GM10248 (cell line): ENCODE measurements around the gene MRPS26.

Experiments
- CTCF ChIA-PET: fragments of 300-600 bp; sonication (Branson Sonifier 250); formaldehyde crosslinking; extraction: SDS; loops from one replicate; lab custom pipeline; 2021; ENCODE audit warnings: antibody characterized with exemption; lab: Yijun Ruan, JAX
- POLR2A ChIA-PET: fragments of 350-650 bp; sonication (Branson Sonifier 250); formaldehyde crosslinking; extraction: SDS; loops from one replicate; lab custom pipeline; 2020; ENCODE audit warnings: antibody characterized with exemption; lab: Yijun Ruan, JAX
- DNase-seq: peaks from one replicate; pipeline ENCODE4 v3.0.0; 2012; ENCODE audit errors: extremely low spot score
- TF ChIP-seq, protein P1 (sequence below): IDR thresholded peaks from 2 replicates; pipeline ENCODE4 v1.5.1; 2012; ENCODE audit warnings: mild to moderate bottlenecking, low read depth; ENCODE audit errors: extremely low read depth, missing control alignments, control extremely low read depth

MRPS26 gene

DNA sequence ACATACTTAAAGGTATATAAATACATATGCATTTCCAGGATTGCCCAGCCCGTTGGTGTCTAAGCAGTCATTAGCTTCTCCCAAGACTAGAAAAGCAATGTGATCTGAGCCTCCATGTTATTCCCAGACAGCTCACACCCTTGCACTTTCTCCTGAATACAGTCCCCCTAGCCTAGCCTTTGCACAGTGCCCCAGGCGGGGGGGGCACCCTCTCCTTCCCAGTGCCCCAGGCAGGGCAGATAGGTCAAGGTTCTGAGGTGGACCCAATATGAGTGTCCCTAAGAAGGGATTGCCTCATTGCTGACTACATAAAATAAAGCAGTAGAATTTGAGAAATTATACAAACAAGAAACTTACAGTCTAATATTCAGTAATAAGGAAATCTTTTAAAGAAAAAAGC, 17.9 kb upstream of the MRPS26 start:
- ChIA-PET POLR2A (no interaction called here), CTCF (no interaction called here)
- DNase-seq: no peak
- TF ChIP-seq, protein P1, sequence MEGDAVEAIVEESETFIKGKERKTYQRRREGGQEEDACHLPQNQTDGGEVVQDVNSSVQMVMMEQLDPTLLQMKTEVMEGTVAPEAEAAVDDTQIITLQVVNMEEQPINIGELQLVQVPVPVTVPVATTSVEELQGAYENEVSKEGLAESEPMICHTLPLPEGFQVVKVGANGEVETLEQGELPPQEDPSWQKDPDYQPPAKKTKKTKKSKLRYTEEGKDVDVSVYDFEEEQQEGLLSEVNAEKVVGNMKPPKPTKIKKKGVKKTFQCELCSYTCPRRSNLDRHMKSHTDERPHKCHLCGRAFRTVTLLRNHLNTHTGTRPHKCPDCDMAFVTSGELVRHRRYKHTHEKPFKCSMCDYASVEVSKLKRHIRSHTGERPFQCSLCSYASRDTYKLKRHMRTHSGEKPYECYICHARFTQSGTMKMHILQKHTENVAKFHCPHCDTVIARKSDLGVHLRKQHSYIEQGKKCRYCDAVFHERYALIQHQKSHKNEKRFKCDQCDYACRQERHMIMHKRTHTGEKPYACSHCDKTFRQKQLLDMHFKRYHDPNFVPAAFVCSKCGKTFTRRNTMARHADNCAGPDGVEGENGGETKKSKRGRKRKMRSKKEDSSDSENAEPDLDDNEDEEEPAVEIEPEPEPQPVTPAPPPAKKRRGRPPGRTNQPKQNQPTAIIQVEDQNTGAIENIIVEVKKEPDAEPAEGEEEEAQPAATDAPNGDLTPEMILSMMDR: no peak

DNA sequence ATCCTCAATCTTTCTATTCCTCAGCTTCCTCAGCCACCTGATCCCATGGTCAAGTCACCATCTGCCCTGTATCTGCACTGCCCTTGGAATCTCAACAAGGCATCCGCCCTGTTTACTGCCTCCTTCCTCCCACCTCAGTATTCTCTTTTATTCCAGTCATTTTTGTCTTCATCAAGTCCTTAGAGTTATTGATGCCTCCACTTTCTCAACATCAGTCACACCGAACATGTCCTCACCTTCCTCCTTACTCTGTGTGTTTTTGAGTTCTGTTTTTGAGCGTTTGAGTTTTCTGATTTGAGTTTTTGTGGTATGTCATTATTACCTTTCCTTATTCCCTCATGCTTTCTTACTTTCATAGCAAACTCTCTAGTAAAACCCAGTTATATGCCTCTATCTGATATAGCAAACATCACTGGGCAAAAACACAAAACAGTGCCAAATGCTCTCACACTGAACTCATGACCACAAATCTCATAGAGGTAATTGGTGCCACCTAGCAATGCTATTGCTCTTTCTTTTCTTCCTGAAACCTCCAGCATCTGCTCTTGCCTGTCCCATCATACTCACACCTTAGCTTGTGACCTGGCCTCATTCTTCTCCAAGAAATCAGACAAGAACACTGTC, 14.2 kb upstream of the MRPS26 start:
- POLR2A ChIA-PET: no interaction called here
- TF ChIP-seq, protein P1: no peak
- CTCF ChIA-PET: no interaction called here
- no peak for DNase-seq

DNA sequence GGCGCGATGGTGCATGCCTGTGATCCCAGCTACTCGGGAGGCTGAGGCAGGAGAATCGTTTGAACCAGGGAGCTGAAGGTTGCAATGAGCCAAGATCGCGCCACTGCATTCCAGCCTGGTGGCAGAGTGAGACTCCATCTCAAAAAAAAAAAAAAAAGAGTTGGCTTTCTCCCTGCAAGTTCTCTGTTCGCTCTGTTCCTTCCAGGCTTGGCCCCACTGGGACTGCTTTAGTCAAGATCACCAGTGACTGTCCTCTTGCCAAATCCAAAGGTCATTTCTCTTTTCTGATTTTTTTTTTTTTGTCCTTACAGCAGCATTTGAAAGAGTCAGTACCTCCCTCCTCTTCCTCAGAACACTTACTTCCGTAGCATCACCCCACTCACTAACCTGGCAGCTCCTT, 13.2 kb upstream of the MRPS26 start:
- DNase-seq: no peak
- TF ChIP-seq, protein P1: no peak
- CTCF ChIA-PET: no interaction called here
- POLR2A ChIA-PET: no interaction called here

DNA sequence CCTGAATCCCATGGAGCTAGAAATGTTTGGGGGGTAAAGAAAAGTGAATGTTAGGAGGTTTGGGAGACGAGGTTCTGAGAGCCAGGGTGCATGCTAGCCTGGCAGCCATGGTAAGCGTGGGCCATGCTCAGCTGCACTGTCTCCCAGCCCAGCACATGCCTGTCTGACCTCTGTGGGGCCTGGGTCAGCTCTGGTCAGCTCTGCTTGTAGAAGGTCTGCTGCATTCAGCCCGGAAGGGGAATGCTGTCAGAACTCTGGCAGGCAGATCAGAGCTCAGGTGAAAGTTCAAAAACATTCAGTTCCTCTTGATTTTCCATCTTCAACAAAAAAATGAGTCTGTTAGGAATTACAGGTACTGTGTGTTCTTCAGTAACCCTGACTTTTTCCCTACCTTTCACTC, 8.2 kb upstream of the MRPS26 start:
- no peak for DNase-seq
- POLR2A ChIA-PET: no interaction called here
- TF ChIP-seq, protein P1: no peak
- CTCF ChIA-PET: interaction anchor here (0.7 kb wide), 1 partner anchor 16 kb away, joined by 6 read pairs; no protein-coding TSS in a partner anchor

DNA sequence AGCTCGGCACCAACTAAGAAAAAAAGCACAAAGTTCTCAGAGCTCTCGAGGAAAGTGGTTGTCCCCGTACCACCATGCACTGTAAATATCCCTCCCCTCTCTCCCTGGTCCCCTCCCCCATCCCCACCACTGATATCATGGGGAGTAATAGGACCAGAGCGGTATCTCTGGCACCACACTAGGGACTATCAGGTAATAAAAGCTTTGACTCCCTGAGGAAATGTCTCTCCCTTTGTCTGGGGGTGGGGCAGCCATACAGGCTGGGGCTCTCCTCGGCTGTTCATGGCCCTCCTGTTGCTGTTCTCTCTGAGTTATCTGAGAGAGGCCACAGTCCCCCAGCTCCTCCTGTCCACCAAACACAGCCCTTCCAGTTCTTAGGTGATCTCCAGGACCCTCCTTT, 7.4 kb upstream of the MRPS26 start:
- ChIA-PET POLR2A (interaction anchor here (0.6 kb wide), 1 partner anchor 117 kb away, joined by 3 read pairs; no protein-coding TSS in a partner anchor), CTCF (interaction anchor here (1.9 kb wide), 1 partner anchor 15 kb away, joined by 10 read pairs; no protein-coding TSS in a partner anchor)
- DNase-seq: no peak
- TF ChIP-seq, protein P1: no peak

DNA sequence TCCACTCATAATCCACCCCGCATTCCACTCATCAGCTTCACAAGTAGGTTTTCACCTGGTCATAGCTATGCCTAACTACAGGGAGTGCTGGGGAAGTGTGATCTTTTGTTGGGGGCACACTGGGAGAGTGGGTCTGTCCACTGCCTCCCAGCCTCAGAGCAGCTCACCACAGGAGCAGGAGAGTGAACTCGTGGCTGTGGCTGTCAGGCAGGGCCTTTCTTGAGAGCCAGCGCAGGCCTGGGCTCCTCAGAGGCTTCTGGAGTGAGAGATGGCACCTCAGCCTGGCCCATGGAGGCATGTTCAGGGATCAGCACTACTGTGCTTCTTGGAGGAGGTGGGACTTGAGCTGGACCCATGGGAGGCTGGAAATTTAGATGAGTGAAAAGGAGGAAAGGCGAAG, 6.4 kb upstream of the MRPS26 start:
- CTCF ChIA-PET: interaction anchor here (1.1 to 1.9 kb wide), 2 partner anchors 14 to 23 kb away, joined by 4 to 10 read pairs; no protein-coding TSS in a partner anchor
- TF ChIP-seq, protein P1: no peak
- no peak for DNase-seq
- POLR2A ChIA-PET: no interaction called here
